HFF-Myc (cell line): ENCODE data around the gene U2AF2.
A peak's percentile ranks its signal among the peaks of the same experiment; 100 is the strongest.

Experiments used
- DNase-seq: peaks from one replicate; pipeline ENCODE4 v3.0.0-alpha.2; 2011; ENCODE audit warnings: low read depth; ENCODE audit errors: extremely low read depth
- H3K4me3 ChIP-seq: replicated peaks from 2 replicates; pipeline ENCODE4 v1.5.1; 2011; ENCODE audit warnings: low read depth, mild to moderate bottlenecking, control low read depth, low read length
- TF ChIP-seq, protein P1 (sequence below): IDR thresholded peaks from 2 replicates; pipeline ENCODE4 v1.5.1; 2012; ENCODE audit warnings: mild to moderate bottlenecking, low read depth, low read length, control low read depth; ENCODE audit errors: missing control alignments

Gene U2AF2

DNA sequence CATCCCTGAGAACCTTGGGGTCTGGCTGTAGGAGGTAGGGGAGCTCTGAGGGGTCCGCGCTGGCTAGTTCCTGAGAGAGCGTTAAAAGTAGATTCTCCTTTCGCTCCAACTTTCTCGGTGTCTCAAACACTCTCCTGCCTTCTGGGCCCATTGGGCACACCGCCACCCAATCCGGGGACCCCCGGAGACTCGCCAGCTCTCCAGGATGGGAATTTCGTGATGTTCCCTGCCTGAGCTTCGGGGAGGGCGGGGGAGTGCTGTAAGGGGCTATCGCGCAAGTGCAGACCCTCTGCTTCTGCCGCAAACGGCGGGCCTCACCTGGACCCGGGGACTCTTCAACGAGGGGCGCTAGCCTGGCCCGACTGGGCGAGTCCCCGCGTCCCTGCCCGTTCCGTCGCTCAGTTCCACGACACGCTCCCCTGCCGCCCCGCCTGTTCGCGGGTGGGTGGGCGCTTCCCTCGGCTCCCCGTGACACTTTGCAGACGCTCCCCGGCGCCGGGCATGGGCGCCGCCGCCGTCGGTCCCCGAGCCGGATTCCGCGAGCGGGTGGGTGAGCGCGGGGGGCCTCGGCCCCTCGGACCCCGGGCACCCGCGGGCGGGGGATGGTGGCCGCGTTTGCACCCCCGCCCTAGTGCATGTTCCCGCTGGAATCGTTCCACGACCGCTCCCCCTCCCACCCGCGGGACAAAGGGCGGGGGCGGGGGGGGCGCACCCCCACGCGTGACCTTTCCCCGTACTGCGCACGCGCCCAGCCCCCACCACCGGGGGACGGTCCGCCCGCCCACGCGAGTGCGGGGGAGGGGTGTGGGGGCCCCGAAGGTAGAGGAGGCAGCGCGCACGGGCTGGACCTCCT, 6.9 kb upstream of the U2AF2 start, which contains the start of gene CCDC106:
CCDC106 (plus strand) TSS at position 481 of the 853 bp plus-strand sequence. CDS start 835 bp downstream, outside the sequence.
- DNase-seq, result no peak
- peak within 1 kb of the TSS; percentile 72 for H3K4me3 ChIP-seq
- TF ChIP-seq, protein P1, sequence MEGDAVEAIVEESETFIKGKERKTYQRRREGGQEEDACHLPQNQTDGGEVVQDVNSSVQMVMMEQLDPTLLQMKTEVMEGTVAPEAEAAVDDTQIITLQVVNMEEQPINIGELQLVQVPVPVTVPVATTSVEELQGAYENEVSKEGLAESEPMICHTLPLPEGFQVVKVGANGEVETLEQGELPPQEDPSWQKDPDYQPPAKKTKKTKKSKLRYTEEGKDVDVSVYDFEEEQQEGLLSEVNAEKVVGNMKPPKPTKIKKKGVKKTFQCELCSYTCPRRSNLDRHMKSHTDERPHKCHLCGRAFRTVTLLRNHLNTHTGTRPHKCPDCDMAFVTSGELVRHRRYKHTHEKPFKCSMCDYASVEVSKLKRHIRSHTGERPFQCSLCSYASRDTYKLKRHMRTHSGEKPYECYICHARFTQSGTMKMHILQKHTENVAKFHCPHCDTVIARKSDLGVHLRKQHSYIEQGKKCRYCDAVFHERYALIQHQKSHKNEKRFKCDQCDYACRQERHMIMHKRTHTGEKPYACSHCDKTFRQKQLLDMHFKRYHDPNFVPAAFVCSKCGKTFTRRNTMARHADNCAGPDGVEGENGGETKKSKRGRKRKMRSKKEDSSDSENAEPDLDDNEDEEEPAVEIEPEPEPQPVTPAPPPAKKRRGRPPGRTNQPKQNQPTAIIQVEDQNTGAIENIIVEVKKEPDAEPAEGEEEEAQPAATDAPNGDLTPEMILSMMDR, result no peak

DNA sequence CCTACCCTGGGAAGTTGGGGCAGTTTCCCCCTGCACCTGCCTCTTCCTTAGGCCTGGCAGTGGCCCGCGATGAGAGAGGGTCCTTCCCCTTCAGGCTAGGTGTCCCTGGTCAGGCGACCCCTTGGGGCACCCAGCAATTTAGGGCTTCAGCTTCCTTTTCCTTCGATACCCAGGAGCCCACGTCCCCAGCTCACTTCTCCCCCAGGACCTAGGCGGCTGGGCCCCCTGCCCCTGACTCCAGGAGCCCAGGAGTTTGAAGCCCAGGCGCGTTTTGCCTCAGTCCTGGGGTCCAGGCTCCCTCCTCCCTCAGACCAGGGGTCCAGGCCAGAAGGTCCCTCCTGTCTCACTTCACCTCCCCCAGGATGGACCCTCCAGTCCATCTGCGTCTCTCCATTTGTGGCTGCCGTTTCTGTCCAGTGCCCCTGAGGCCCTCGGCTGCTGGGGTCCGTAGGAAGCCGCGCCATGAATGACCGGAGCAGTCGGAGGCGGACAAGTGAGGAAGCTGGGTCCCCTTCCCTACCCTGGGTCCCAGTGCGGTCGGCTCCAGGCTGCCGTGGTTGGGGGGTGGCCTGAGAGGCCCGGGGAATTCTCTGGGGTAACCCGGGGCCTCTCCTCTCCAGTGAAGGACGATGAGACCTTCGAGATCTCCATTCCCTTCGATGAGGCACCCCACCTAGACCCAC, 6.1 kb upstream of the U2AF2 start:
- TF ChIP-seq, protein P1, result no peak
- no peak for DNase-seq
- H3K4me3 ChIP-seq, result peak overlapping the region; percentile 72

DNA sequence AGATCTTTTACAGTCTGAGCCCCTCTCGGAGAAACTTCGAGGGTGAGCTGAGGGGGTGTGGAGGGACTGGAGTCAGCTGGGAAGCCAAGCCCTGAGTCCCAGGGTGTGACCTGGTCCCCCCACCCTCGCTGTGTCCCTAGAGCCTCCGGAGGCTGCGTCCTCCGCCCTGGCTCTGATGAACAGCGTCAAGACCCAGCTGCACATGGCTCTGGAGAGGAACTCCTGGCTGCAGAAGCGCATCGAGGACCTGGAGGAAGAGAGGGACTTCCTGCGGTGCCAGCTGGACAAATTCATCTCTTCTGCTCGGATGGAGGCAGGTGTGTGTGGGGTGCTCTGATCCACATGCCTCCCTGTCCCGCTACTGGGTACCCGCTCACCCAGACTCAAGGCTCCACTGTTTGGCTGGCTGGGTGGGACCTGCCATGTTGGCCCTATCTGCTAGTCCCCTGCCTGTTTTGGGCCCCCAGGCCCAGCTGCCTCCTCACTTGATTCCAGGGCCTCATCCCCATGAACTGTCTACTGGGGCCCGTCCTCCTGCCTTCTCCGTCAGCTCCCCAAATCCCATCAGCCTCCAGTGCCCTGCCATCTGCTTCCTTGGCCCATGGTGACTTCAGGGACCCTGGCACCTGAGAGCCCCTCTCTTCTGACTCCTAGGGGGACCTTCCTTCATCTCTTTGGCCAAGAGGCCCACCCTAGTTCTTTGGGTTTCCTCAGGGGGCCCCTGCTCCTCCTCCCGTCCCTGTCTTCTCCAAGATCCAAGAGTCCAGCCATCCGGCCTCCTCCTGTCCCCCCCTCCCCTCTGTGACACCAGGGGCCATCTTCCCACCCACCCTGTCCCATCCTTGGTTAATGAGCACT, 5.3 kb upstream of the U2AF2 start:
- no peak for DNase-seq
- H3K4me3 ChIP-seq, result peak overlapping the region; percentile 72
- TF ChIP-seq, protein P1, result no peak

DNA sequence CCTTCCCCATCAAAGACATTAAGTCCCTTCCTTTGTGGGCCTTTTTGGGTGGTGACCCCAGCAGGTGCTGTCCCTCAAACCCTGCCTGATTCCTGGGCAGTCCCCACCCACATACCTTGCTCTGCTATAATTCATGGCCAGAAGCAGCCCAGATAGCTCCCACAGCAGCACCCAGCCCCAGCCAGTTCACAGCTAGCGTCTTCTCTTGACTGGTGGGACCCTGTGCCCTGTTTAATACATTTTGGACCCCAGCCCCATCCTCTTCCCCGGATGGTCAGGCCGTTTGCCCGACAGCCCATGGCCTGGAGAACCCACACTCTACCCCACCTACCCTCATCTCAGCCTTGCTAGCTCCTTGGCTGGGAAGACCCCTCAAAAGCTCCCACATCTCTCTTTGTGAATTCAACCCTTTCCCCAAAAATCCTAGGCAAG, 4.7 kb upstream of the U2AF2 start:
- H3K4me3 ChIP-seq, result no peak overlapping the region
- no peak for DNase-seq
- TF ChIP-seq, protein P1, result no peak

DNA sequence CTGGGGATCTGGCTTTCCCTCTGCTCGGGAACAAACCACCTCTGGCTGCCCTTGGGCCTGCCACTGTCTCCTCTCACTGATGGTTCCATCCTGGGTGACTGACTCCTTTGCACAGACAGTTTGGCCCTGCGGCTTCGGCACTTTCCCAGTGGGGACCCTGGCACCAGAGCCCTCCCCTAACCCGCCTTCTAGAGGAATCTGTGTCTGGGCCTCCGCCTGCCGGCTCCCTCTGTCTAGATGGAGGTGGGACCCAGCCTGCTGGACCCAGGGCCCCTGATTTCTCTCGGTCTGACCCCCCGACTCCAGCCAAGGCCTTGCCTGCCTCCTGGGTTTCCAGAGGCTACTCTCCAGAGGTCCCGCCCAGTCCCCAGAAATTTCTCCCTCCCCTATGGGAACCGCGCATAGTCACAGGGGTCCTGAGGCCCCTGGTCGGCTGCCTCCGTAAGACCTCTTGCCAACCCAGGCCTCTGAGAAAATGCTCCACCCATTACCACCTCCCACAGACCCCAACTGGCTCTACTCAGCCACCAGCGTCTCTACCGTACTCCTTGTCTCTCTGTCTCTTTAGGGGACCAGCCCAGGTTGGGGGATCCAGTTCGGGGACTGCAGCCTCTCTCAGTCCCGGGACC, 4.1 kb upstream of the U2AF2 start:
- TF ChIP-seq, protein P1, result no peak
- H3K4me3 ChIP-seq, result no peak overlapping the region
- no peak for DNase-seq

DNA sequence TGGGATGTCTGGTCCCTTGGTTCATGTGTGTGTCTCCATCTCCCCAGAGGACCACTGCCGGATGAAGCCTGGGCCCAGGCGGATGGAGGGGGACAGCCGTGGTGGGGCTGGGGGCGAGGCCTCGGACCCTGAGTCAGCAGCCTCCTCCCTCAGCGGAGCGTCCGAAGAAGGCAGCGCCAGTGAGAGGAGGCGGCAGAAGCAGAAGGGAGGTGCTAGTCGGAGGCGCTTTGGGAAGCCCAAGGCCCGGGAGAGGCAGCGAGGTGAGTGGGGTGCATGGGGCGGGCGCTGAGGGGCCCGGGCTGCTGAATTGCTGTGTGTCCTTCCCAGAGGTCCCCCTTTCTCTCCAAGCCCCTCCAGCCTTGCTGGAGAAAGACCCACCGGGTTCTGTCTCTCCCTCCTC, 3.6 kb upstream of the U2AF2 start:
- DNase-seq, result no peak
- H3K4me3 ChIP-seq, result no peak overlapping the region
- TF ChIP-seq, protein P1, result no peak
